ENCODE measurements around the gene TYW1.
"Not testable (repeated sequence)": the region's sequence is repeated elsewhere in the genome, so short reads cannot be mapped to it uniquely, and the experiment has no call there.

GRCh38 chr7:67143091-67143786, 146.6 kb downstream of the TYW1 start:
- not testable (repeated sequence) for TF ChIP-seq TCF7L2 (IDR thresholded peaks at IDR 0.05; ENCODE audit: low read depth, low read length); CTCF (IDR thresholded peaks at IDR 0.05); REST (IDR thresholded peaks at IDR 0.05; ENCODE audit: insufficient read depth in 1 of 2, low read depth in 2 of 2, low read length in 1 of 2); POLR2AphosphoS5 (IDR thresholded peaks at IDR 0.05; ENCODE audit: low read depth, low read length); SIN3A (IDR thresholded peaks at IDR 0.05; ENCODE audit: borderline replicate concordance, insufficient read depth, low read depth, low read length)

All from Panc1 (cell line).